Nephron (organoid): ENCODE measurements around the gene NXN.

Experiments
- H3K27ac Mint-ChIP-seq, 3 experiments: 2 replicates each; pipeline ENCODE4 v1.8.0; 2020; ENCODE audit warnings: mixed read lengths in 3 of 3, mild to moderate bottlenecking in 2 of 3, moderate library complexity in 1 of 3
- H3K27me3 Mint-ChIP-seq: 2 replicates; pipeline ENCODE4 v1.8.0; 2021; ENCODE audit warnings: low read depth, mild to moderate bottlenecking, moderate library complexity, mixed read lengths
- H3K36me3 Mint-ChIP-seq: 2 replicates; pipeline ENCODE4 v1.8.0; 2020; ENCODE audit warnings: low read depth, mixed read lengths
- H3K4me1 Mint-ChIP-seq: 2 replicates; pipeline ENCODE4 v1.8.0; 2020; ENCODE audit warnings: mixed read lengths
- H3K4me3 Mint-ChIP-seq, 3 experiments: 2 replicates each; pipeline ENCODE4 v1.8.0; 2020; ENCODE audit warnings: mild to moderate bottlenecking in 3 of 3, mixed read lengths in 3 of 3, moderate library complexity in 2 of 3
- H3K9me3 Mint-ChIP-seq: 2 replicates; pipeline ENCODE4 v1.8.0; 2020; ENCODE audit warnings: mixed read lengths
- TF ChIP-seq, protein P1 (sequence below), 3 experiments: fragments of 200-600 bp; sonication (generic); IDR thresholded peaks; one replicate each; pipeline ENCODE4 v1.5.0; 2021; ENCODE audit warnings: antibody characterized with exemption in 3 of 3; ENCODE audit not compliant: unreplicated experiment in 3 of 3

Gene NXN

DNA sequence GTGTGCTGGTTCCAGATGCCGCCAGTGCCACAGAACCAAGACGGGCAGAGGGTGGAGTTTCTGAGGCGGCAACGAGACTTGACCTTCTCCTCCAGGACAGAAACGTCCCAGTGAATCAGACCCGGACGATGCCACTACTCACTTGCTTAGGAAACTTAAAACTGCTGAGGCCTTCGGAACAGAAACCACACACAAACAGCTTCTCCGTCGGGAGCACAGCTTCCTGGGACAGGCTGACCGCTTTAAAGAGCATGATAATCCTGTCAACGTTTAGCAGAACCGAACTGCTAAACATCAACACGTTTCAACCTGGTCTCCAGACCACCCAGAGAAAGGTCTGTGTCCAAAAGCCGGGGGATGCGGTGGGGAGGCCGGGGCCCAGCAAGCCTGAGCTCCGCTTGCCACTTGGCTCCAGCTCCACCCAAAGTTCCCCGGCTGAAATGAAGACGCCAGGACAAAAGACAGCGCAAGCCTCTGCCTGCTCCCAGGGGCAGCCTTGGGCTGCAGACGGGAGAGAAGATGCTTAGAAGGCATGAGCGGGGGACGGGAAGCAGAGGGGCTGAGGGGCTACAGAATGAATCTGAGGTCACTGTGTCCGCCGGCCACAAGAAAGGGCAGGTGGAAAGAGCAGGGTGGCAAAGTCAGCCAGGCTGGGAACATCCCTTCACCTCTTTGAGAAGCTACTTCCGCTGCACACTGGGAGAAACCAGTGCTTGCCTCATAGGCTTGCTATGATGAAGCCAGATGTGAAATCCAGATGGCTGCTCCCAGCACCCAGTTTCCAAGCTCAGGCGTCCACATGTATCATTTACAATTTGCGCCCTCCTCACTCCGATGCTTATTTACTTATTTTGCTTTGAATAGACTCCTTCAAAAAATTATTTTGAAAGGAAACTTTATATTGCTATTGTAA is 128.5 kb downstream of the NXN start:
- peak overlapping the region; percentile 68 to 92 (median 78) for H3K27ac Mint-ChIP-seq
- H3K36me3 Mint-ChIP-seq: no peaks in the 10 kb centered on the region
- H3K4me1 Mint-ChIP-seq: peaks cover 71% of the 10 kb centered on the region
- H3K27me3 Mint-ChIP-seq: peaks cover 4% of the 10 kb centered on the region
- no peaks in the 10 kb centered on the region for H3K9me3 Mint-ChIP-seq
- TF ChIP-seq, protein P1, sequence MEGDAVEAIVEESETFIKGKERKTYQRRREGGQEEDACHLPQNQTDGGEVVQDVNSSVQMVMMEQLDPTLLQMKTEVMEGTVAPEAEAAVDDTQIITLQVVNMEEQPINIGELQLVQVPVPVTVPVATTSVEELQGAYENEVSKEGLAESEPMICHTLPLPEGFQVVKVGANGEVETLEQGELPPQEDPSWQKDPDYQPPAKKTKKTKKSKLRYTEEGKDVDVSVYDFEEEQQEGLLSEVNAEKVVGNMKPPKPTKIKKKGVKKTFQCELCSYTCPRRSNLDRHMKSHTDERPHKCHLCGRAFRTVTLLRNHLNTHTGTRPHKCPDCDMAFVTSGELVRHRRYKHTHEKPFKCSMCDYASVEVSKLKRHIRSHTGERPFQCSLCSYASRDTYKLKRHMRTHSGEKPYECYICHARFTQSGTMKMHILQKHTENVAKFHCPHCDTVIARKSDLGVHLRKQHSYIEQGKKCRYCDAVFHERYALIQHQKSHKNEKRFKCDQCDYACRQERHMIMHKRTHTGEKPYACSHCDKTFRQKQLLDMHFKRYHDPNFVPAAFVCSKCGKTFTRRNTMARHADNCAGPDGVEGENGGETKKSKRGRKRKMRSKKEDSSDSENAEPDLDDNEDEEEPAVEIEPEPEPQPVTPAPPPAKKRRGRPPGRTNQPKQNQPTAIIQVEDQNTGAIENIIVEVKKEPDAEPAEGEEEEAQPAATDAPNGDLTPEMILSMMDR (IDR thresholded peaks at IDR 0.05; ENCODE audit: unreplicated experiment in 3 of 3): no peak
- H3K4me3 Mint-ChIP-seq: peak overlapping the region in 2 of 3 experiments; percentile 26 to 45

DNA sequence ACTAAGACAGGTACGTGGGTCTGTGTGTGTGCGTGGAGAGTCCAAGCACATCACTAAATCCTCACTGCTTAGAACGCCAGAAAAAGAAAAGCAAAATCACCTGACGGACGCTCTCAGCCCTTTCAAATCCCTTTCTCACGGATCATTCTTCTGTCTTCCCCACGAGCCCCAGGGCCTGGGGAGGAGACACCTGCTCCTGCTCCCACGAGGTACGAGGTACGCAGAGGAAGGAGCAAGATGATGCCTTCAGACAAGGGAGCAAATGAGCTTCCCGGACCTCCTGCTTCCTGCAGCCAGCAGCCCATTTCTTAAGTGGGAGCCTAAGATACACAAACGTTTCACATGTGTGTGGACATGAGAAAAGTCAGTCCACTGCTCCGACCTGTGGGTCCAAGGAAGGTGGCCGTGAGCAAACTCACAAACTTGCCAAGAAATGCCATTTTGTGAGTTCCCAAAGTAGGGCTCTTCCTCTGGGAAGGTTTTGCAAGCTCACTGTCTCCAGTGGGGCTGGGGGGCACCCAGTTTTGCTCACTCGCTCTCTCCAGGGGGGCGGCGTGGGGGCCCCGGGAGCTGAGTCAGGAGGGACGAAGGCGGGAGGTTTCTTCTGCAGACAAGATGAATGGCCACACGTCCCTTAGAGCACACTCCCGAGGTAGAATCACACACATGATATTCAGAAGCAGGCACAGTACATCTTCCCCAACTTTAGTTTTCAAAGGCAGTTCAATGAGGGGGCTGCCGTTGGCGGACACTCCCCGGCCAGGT is 129.3 kb downstream of the NXN start:
- no peaks in the 10 kb centered on the region for H3K9me3 Mint-ChIP-seq
- peak overlapping the region in 2 of 3 experiments; percentile 26 to 45 for H3K4me3 Mint-ChIP-seq
- H3K4me1 Mint-ChIP-seq: peaks cover 69% of the 10 kb centered on the region
- TF ChIP-seq, protein P1 (IDR thresholded peaks at IDR 0.05; ENCODE audit: unreplicated experiment in 3 of 3): no peak
- peaks cover 3% of the 10 kb centered on the region for H3K36me3 Mint-ChIP-seq
- peaks cover 4% of the 10 kb centered on the region for H3K27me3 Mint-ChIP-seq
- H3K27ac Mint-ChIP-seq: peak overlapping the region; percentile 68 to 92 (median 78)

DNA sequence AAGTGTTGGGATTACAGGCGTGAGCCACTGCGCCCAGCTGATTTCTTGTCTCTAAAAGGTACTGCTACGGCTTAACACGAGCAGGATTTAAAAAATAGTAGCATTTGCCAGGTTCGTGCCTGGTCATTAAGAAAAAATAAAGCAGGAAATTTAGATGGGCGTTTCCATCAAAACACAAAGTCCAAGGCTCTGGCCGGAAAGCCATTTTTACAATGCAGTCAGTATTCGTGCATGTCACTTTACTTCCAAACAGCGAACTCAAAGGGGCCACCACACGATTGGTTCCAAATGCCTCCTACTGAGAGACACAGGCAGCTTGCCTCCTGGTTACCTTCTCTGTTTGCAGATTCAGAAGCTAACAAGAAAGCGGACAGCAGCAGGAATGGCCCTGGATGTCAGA is 131.2 kb downstream of the NXN start:
- Mint-ChIP-seq H3K36me3 (peaks cover 6% of the 10 kb centered on the region), H3K4me1 (peaks cover 72% of the 10 kb centered on the region), H3K27me3 (peaks cover 4% of the 10 kb centered on the region), H3K9me3 (no peaks in the 10 kb centered on the region), H3K27ac (no peak overlapping the region), H3K4me3 (peak overlapping the region in 2 of 3 experiments; percentile 19)
- TF ChIP-seq, protein P1 (IDR thresholded peaks at IDR 0.05; ENCODE audit: unreplicated experiment in 3 of 3): no peak

DNA sequence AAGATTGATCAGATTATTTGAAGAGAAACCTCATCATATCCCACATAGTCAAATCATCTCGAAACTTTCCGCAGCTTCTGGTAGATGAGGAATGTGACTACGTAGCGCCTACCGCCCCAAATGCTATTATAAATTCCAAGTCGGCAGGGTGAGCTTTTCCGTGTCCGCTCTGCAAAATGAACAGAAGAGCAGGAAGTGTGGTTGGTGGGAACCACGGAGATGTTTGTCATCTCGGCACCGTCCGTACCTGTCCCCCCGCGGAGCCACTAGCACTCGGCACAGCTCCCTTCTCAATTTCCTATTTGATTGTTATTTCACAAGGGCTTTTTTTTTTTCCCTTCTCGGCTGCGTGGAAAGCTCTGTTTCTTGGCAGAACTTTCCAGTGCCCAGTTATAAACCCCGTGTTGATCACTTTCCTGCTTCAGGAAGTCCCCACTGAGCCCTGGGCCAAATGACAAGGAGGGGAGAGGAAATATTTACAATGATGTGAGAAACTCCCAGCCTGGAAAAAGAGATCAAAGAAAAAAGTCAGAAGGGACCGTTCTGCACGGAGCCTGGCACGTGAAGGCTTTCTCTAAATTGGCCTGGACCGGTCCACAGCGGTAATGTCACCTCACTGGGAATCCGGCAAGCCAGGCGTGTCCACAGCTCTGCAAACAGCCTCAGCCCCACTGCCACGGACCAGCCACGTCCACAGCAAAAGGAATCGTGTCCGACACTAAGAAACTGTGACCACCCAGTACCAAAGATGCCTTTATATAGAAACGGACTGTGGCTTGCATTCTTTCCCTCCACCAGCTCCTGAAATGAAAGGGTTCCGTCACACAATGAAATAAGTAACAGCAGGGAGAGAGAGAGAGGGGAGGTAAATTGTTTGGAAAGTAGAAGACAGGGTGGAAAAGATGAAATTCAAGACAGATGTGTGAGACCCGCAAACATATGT is 132.4 kb downstream of the NXN start:
- peak overlapping the region; percentile 30 to 72 (median 34) for H3K27ac Mint-ChIP-seq
- peaks cover 71% of the 10 kb centered on the region for H3K4me1 Mint-ChIP-seq
- H3K4me3 Mint-ChIP-seq: peak overlapping the region; percentile 11 to 58 (median 14)
- no peaks in the 10 kb centered on the region for H3K9me3 Mint-ChIP-seq
- H3K27me3 Mint-ChIP-seq: peaks cover 4% of the 10 kb centered on the region
- TF ChIP-seq, protein P1 (IDR thresholded peaks at IDR 0.05; ENCODE audit: unreplicated experiment in 3 of 3): no peak
- H3K36me3 Mint-ChIP-seq: peaks cover 10% of the 10 kb centered on the region

DNA sequence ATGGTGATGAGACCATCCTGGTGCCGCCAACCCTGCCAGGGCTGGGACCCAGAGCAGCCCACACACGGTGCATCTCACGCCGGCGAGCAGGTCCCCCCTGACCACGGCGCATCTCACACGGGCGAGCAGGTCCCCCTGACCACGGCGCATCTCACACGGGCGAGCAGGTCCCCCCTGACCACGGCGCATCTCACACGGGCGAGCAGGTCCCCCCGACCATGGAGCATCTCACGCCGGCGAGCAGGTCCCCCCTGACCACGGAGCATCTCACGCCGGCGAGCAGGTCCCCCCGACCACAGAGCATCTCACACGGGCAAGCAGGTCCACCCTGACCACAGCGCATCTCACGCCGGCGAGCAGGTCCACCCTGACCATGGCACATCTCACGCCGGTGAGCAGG is 138.3 kb downstream of the NXN start:
- Mint-ChIP-seq H3K9me3 (no peaks in the 10 kb centered on the region), H3K4me1 (peaks cover 28% of the 10 kb centered on the region), H3K4me3 (no peak overlapping the region), H3K27ac (no peak overlapping the region), H3K36me3 (peaks cover 29% of the 10 kb centered on the region), H3K27me3 (no peaks in the 10 kb centered on the region)
- TF ChIP-seq, protein P1 (IDR thresholded peaks at IDR 0.05; ENCODE audit: unreplicated experiment in 3 of 3): no peak
